PC-9 (cell line): ENCODE results near the gene GIPC2. TPM values are rescaled to one million over a fixed set of nuclear protein-coding genes. Genes with fewer than 3 reads are reported as not detected.
A peak's percentile ranks its signal among the peaks of the same experiment; 100 is the strongest.

ENCODE experiments used
- BruUV-seq: library from RNA; stranded (reverse); fragments of 400-500 nt; replicated peaks from 2 replicates; lab custom pipeline; 2021; lab: Mats Ljungman, UMichigan
- CTCF ChIA-PET: fragments of 300-600 bp; sonication (Branson Sonifier 250); formaldehyde crosslinking; loops from one replicate; lab custom pipeline; 2022; ENCODE audit warnings: antibody characterized with exemption; lab: Charles Lee
- POLR2A ChIA-PET: fragments of 300-600 bp; sonication (Branson Sonifier 250); formaldehyde crosslinking; loops from one replicate; lab custom pipeline; 2022; ENCODE audit warnings: antibody characterized with exemption; ENCODE audit not compliant: unreplicated experiment; lab: Charles Lee
- DNase-seq, 2 experiments: peaks; one replicate each; pipeline versions ENCODE4 v3.0.0 to v3.0.0-alpha.2; 2015 to 2022; ENCODE audit warnings: mixed read lengths in 1 of 2
- H2AFZ ChIP-seq: fragments of 200-600 bp; sonication (generic); 2 replicates; pipeline ENCODE4 v1.8.1; 2017; ENCODE audit warnings: antibody characterized with exemption
- H3F3A ChIP-seq: fragments of 200-600 bp; sonication (generic); 2 replicates; pipeline ENCODE4 v1.8.1; 2017; ENCODE audit warnings: antibody characterized with exemption, mild to moderate bottlenecking, low read depth; ENCODE audit not compliant: insufficient read depth
- H3K27ac ChIP-seq: fragments of 200-600 bp; sonication (generic); 2 replicates; pipeline ENCODE4 v1.6.1; 2016; ENCODE audit warnings: mixed run types
- H3K27me3 ChIP-seq: fragments of 200-600 bp; sonication (generic); 2 replicates; pipeline ENCODE4 v1.6.1; 2016; ENCODE audit warnings: low read depth, mixed run types; ENCODE audit not compliant: insufficient read depth
- H3K36me3 ChIP-seq: fragments of 200-600 bp; sonication (generic); 2 replicates; pipeline ENCODE4 v1.6.1; 2016; ENCODE audit warnings: low read depth, mixed run types
- H3K4me1 ChIP-seq: fragments of 200-600 bp; sonication (generic); replicated peaks from 2 replicates; pipeline ENCODE4 v1.6.1; 2016; ENCODE audit warnings: mixed run types; ENCODE audit not compliant: insufficient read depth
- H3K4me2 ChIP-seq: fragments of 200-600 bp; sonication (generic); 2 replicates; pipeline ENCODE4 v1.6.1; 2017; ENCODE audit warnings: mixed run types
- H3K4me3 ChIP-seq: fragments of 200-600 bp; sonication (generic); 2 replicates; pipeline ENCODE4 v1.6.1; 2016; ENCODE audit warnings: mixed run types
- H3K79me2 ChIP-seq: fragments of 200-600 bp; sonication (generic); 2 replicates; pipeline ENCODE4 v1.6.1; 2017; ENCODE audit warnings: low read depth, mixed run types
- H3K9me2 ChIP-seq: fragments of 200-600 bp; sonication (generic); 2 replicates; pipeline ENCODE4 v1.8.1; 2017; ENCODE audit warnings: mild to moderate bottlenecking; ENCODE audit not compliant: insufficient read depth
- H3K9me3 ChIP-seq: fragments of 200-600 bp; sonication (generic); 2 replicates; pipeline ENCODE4 v1.8.1; 2016; ENCODE audit warnings: low read depth; ENCODE audit not compliant: insufficient read depth
- H4K20me1 ChIP-seq: fragments of 200-600 bp; sonication (generic); 2 replicates; pipeline ENCODE4 v1.8.1; 2017; ENCODE audit not compliant: insufficient read depth
- EZH2 ChIP-seq: fragments of 200-600 bp; sonication (generic); IDR thresholded peaks from 2 replicates; pipeline ENCODE4 v1.8.0; 2017; ENCODE audit warnings: antibody characterized with exemption, low read depth
- intact Hi-C: fragments of 100-400 bp; cut with micrococcal nuclease; formaldehyde crosslinking; loops from one replicate; pipeline ENCODE4 v1.10.0; 2022; ENCODE audit not compliant: unreplicated experiment
- total RNA-seq: library from RNA; stranded (reverse); gene quantifications from 2 replicates; pipeline ENCODE4 v1.2.3, GENCODE V29; 2021
- TF ChIP-seq, protein P1 (sequence below): fragments of 200-600 bp; sonication (generic); conservative IDR thresholded peaks from 2 replicates; pipeline ENCODE4 v1.6.1; 2017; ENCODE audit warnings: mixed run types, antibody characterized with exemption, mild to moderate bottlenecking, moderate library complexity

Gene GIPC2
- total RNA-seq, 1 experiment from 2014 or later = 0.20 TPM

DNA sequence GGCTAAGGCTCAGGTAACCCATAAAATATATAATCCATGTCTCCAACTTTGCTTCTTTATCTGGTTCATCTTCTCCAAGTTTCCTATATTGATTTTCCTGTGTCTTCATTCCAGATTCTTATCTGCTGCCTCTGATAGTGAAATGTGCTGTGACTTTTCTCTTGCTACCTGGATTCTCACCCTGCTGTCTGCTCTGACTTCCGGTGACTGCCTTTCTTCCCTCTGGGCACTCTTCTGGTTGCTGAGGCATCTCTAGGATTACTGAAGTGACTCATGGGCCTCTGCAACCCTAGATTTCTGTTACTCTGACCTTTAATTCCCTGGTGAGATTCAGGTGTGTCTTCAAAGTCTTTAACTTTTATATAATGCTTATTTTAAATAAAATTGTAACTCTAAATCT is 46.9 kb downstream of the GIPC2 start:
- TF ChIP-seq EZH2 = no peak
- TF ChIP-seq, protein P1, sequence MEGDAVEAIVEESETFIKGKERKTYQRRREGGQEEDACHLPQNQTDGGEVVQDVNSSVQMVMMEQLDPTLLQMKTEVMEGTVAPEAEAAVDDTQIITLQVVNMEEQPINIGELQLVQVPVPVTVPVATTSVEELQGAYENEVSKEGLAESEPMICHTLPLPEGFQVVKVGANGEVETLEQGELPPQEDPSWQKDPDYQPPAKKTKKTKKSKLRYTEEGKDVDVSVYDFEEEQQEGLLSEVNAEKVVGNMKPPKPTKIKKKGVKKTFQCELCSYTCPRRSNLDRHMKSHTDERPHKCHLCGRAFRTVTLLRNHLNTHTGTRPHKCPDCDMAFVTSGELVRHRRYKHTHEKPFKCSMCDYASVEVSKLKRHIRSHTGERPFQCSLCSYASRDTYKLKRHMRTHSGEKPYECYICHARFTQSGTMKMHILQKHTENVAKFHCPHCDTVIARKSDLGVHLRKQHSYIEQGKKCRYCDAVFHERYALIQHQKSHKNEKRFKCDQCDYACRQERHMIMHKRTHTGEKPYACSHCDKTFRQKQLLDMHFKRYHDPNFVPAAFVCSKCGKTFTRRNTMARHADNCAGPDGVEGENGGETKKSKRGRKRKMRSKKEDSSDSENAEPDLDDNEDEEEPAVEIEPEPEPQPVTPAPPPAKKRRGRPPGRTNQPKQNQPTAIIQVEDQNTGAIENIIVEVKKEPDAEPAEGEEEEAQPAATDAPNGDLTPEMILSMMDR = no peak
- ChIA-PET POLR2A (no interaction called here), CTCF (no interaction called here)
- H3K4me2 ChIP-seq = 0 out of 2 replicates have a peak overlapping the region, but pooled peaks have one; percentile 7
- peaks cover 13% of the 10 kb centered on the region for H3K4me1 ChIP-seq
- intact Hi-C loops = loop anchor here (5.0 kb wide), 1 partner anchor 90 kb away; the partner anchor contains the start of gene DNAJB4
- H3K36me3 ChIP-seq = no peaks in the 10 kb centered on the region
- DNase-seq = peak; percentile 42 to 76
- H3F3A ChIP-seq = peaks cover 14% of the 10 kb centered on the region
- H3K27me3 ChIP-seq = no peaks in the 10 kb centered on the region
- no peak overlapping the region for H2AFZ ChIP-seq
- no peaks in the 10 kb centered on the region for H3K79me2 ChIP-seq
- no peak overlapping the region for H3K4me3 ChIP-seq
- H3K9me3 ChIP-seq = peaks cover 1% of the 10 kb centered on the region
- H3K9me2 ChIP-seq = 0 out of 2 replicates have a peak, but pooled peaks cover 5% of the 10 kb centered on the region
- peak overlapping the region; percentile 20; the same call in 1 of the 2 replicates for H3K27ac ChIP-seq
- BruUV-seq = no TSS peak
- no peaks in the 10 kb centered on the region for H4K20me1 ChIP-seq

DNA sequence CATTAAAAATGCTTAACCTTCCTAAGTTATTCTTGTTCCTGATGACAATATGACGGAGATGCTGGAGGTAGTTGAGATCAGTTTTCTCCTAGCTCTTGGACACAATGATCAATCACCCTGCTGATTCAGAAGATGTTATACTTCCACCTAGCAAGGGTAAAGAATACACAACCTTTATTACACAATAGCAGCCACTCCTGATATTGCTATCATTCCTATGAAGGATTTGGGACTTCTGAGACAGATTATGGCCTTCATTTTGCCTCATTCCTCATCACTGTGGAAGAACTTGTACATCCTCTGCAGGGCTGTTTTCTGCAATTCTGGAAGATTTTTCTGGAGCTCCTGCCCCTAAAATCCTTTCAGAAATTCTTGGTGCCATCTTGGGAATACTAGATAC is 47.8 kb downstream of the GIPC2 start:
- no peak overlapping the region for H3K4me2 ChIP-seq
- H2AFZ ChIP-seq = no peak overlapping the region
- H3K27me3 ChIP-seq = no peaks in the 10 kb centered on the region
- no peaks in the 10 kb centered on the region for H3K79me2 ChIP-seq
- CTCF ChIA-PET = interaction anchor here (0.5 kb wide), 1 partner anchor 314 kb away, joined by 6 read pairs; the partner anchor contains the start of gene MIGA1
- H3K36me3 ChIP-seq = no peaks in the 10 kb centered on the region
- peaks cover 13% of the 10 kb centered on the region for H3K4me1 ChIP-seq
- DNase-seq = no peak
- H3K4me3 ChIP-seq = no peak overlapping the region
- peaks cover 14% of the 10 kb centered on the region for H3F3A ChIP-seq
- no peaks in the 10 kb centered on the region for H4K20me1 ChIP-seq
- intact Hi-C loops = loop anchor here (5.0 kb wide), 1 partner anchor 91 kb away; the partner anchor contains the start of gene DNAJB4
- POLR2A ChIA-PET = no interaction called here
- no peaks in the 10 kb centered on the region; the same call in 1 of the 2 replicates for H3K9me3 ChIP-seq
- TF ChIP-seq, protein P1 = no peak
- no peak for TF ChIP-seq EZH2
- 0 out of 2 replicates have a peak, but pooled peaks cover 5% of the 10 kb centered on the region for H3K9me2 ChIP-seq
- no peak overlapping the region for H3K27ac ChIP-seq
- BruUV-seq = no TSS peak

DNA sequence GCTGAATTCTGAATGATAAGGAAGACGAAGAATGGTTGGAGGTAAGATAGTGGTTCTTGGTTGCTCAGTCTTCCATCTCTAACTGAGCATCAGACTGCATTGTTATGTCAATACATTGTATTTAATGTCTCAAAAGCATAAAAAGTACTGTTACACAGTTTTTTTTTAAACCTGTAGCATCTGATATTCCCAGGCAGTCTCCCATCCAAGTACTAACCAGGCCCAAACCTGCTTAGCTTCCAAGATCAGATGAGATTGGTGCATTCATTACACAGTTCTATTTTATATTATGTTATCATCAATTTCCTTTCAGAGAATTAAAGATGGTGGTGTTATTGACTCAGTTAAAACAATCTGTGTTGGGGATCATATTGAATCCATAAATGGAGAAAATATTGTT is 48.9 kb downstream of the GIPC2 start:
- Histone ChIP-seq H3K27ac (no peak overlapping the region), H3K36me3 (no peaks in the 10 kb centered on the region), H2AFZ (no peak overlapping the region), H4K20me1 (no peaks in the 10 kb centered on the region), H3K9me3 (no peaks in the 10 kb centered on the region; the same call in 1 of the 2 replicates), H3K4me2 (no peak overlapping the region), H3K4me1 (peaks cover 13% of the 10 kb centered on the region), H3K9me2 (0 out of 2 replicates have a peak, but pooled peaks cover 5% of the 10 kb centered on the region), H3K79me2 (no peaks in the 10 kb centered on the region), H3K4me3 (no peak overlapping the region), H3K27me3 (no peaks in the 10 kb centered on the region), H3F3A (peaks cover 14% of the 10 kb centered on the region)
- intact Hi-C loops = loop anchor here (5.0 kb wide), 1 partner anchor 92 kb away; the partner anchor contains the start of gene DNAJB4
- CTCF ChIA-PET = no interaction called here
- TF ChIP-seq EZH2 = no peak
- TF ChIP-seq, protein P1 = no peak
- DNase-seq = no peak
- BruUV-seq = no TSS peak
- POLR2A ChIA-PET = no interaction called here
